Frontal cortex (tissue), 4 donors: Measurements from ENCODE around the gene DCAF15. TPM values are rescaled to one million over a fixed set of nuclear protein-coding genes. Genes with fewer than 3 reads are reported as not detected.

Experiments
- DNase-seq, 2 donors: peaks; one replicate each; pipeline ENCODE4 v3.0.0; 2012; ENCODE audit warnings: low spot score in 2 of 2
- FAIRE-seq: peaks from 2 replicates; lab custom pipeline; 2012; peaks lifted over from hg19 to GRCh38; lab: Jason Lieb, UNC
- total RNA-seq: library from RNA; depleted of rRNA; stranded (reverse); fragments of >200 nt; gene quantifications from one replicate; pipeline ENCODE4 v1.2.3, GENCODE V29; 2014
- donor health status: control.
- donor health status: control.
- donor health status: control.

Gene DCAF15
- total RNA-seq, 1 donor from 2014 or later = 13.0 TPM

DNA sequence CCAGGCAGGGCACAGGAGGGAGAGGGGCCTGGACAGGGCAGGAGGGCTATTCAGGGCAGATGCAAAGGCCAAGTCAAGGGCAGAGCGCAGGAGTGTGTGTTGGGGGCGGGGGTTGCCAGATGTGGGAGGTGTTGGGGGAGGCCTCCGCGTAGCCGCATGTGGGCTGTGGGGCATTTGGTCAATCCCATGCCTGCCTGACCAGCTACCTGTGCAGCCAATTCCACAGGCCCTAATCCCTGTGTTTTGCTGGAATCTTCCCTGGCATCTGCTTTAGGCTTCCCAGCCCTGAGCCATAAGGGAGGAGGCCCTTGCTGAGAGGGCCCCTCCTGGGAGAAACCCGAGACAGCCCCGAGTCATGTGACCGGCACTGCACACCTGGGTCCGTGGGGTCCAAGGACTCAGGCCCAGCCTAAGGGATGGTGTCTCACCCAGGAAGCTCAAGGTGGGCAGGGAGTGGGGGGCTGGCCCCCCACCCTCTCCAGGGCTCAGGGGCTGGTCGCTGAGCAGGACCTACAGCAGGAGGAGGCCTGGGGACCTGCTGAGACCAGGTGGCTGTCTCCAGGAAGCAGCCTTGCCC is 33.5 kb downstream of the DCAF15 start:
- FAIRE-seq (no peak), DNase-seq (no peak)

DNA sequence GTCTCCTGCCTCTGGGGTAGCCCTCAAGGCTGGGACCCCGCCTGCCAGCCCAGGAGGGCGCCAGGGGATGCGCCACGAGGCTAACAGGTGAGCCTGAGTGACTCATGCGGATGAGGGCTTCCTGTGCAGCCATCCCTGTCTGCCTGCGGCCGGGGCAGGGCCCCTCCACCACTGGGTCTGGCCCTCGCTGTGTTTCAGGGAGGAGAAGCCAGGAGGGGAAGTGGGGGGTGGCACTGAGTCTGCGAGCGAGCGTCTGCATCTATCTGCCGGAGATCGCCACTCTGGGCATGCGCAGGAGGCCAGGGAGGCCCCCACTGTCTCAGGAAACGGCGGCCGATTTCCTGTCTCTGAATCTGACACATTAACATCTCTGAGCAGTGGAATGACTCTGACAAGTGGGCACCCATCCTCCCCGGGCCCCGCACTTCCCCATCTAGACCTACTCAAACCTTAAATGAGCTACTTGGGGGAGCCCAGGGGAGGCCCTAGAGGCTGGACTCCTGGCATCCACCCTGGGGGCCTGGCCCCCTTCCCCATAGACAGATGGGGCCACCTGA is 34.1 kb downstream of the DCAF15 start:
- DNase-seq (peak; percentile 67 to 83), FAIRE-seq (no peak)

DNA sequence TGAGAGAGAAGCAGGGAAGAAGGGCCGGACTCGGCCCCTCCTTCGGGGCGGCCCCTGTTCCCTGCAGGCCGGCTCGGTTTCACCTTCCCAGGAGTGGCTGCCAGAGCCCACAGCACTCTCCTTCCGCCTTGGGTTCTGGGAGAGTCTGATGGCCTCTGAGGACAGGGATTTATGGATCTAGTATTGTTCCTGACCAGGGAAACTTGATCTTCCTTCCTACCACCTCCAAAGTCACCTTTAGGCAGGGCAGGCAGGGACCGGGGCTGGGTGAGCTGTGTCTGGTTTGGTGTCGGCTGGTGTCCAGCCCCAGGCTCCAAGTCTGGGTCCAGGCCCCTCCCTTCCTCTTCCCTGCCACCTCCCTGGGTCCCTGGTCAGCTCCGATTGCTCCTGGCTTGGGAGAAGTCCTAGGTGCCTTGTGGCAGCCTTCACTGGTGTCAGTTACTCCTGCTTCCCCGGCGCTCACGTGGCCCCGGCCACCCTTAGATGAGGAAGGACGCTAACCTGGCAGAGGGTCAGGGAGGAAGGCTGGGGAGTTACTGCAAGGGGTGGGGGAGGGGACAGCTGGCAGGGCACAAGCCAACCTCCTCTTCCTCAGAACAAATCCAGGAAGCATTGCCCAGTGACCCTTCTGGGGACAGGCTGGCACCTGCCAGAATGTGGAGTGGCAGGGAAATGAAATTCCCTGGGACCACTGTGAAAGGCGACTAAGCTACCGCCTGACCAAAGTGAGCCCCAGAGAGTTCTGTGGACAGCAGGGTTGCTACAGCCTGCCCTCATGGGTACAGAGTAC is 35.0 kb downstream of the DCAF15 start:
- DNase-seq = no peak
- FAIRE-seq = no peak

DNA sequence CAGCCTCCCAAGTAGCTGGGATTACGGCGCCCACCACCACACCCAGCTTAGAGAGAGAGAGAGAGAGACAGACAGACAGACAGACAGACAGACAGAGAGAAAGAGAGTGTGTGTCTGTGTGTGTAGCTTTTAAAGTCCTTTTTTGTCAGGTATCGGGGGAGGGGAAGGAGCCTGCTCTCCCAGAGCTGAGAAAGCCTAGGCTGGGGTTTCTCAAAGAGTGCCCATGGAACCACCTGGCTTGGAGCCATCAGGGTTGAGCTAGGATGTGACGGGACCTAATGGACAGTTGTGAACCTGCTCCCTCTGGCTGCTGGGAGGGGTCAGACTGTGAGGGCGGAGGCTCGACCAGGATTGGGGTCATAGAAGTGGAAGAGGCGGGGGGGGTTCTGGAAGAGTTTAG is 37.2 kb downstream of the DCAF15 start:
- FAIRE-seq = no peak
- DNase-seq = no peak

DNA sequence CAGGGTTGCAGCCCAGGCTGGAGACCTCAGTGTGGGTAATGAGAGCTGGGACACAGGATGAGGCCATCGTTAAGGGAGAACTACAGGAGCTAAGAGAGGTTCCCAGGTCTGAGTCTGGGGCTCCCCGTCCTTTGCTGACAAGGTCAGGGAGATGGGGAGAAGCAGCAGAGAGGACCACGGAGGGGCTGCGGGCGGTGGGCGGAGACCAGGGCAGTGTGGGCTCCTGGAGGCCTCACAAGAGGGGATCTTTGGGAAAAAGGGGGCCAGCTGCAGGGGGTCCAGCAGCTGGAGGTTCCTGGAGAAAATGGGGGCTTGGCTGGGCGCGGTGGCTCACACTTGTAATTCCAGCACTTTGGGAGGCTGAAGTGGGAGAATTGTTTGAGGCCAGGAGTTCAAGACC is 37.8 kb downstream of the DCAF15 start:
- no peak for DNase-seq
- FAIRE-seq = no peak

DNA sequence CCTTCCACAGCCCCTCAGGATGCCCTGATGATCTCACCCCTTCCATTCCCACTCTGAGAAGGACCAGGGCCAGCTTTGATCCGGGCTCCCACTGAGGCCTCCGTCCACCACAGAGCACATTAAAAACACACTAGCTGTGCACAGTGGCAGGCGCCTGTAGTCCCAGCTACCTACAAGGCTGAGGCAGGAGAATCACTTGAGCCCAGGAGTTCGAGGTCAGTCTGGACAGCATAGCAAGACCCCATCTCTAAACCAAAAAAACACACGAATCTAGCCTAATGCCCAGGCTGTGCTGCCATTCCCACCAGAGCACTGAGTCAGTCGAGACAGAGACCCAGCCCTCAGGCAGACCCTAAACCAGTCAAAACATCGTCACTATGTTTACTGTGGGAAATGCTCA is 39.7 kb downstream of the DCAF15 start:
- DNase-seq (no peak), FAIRE-seq (no peak)

DNA sequence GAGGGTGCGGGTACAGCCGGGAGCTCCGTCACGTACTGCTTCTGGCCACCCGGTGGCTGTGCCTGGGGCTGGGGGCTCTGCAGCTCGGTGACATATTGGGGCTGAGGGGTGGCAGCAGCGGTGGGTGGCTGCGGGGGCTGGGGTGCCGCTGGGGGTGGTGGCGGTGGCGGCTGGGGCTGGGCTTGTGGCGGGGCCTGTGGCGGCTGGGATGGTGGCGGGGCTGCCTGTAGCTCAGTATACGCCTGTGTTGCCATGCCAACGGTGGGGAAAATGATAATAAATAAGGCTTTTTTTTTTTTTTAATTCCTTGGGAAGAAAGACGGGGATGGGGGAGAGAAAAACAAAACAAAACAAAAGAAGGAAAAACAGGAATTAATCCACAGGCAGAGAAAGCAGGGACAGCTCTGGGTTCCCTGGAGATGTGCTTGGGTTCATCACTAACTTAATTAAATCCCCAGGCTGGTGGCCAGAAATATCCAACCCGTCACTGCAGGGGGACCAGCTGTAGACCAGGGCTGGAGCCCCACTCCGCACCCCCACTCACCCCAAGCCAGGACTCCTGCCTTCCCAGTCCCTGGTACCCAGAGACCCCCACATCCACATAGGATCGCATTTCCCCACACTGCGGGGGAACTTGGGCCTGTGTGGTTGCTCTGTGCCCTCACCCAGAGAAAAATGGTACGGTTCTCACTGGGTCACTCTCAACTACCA is 41.4 kb downstream of the DCAF15 start:
- FAIRE-seq (no peak), DNase-seq (peak in 1 of 2 donors; percentile 50)

DNA sequence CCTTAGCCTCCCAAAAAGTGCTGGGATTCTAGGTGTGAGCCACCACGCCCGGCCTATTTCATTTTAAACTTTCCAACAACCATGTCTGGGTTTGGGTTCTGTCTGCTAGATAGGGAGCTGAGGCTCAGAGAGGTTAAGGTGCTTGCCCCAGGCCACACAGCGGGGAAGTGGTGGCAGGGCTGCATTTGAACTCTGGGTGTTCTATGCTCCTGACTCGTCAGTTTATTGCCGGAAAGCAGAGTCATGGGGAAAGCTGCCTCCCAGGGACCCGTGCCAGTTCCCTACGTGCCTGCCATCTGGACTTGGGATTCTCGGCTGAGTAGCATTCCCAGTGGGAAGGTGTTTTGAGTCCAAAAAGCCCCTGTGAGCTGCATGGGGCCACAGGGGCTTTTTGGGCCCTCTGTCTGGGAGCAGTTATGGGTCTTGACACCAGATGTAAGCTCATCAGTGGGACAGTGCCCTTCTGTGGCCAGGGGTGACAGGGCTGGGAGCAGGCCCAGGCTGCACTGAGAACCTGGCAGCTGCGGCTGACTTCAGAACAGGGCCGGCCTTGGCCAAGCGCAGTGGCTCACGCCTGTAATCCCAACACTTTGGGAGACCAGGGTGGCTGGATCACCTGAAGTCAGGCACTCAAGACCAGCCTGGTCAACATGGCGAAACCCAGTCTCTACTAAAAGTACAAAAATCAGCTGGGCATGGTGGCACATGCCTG is 42.9 kb downstream of the DCAF15 start:
- DNase-seq (peak; percentile 44 to 53), FAIRE-seq (no peak)

DNA sequence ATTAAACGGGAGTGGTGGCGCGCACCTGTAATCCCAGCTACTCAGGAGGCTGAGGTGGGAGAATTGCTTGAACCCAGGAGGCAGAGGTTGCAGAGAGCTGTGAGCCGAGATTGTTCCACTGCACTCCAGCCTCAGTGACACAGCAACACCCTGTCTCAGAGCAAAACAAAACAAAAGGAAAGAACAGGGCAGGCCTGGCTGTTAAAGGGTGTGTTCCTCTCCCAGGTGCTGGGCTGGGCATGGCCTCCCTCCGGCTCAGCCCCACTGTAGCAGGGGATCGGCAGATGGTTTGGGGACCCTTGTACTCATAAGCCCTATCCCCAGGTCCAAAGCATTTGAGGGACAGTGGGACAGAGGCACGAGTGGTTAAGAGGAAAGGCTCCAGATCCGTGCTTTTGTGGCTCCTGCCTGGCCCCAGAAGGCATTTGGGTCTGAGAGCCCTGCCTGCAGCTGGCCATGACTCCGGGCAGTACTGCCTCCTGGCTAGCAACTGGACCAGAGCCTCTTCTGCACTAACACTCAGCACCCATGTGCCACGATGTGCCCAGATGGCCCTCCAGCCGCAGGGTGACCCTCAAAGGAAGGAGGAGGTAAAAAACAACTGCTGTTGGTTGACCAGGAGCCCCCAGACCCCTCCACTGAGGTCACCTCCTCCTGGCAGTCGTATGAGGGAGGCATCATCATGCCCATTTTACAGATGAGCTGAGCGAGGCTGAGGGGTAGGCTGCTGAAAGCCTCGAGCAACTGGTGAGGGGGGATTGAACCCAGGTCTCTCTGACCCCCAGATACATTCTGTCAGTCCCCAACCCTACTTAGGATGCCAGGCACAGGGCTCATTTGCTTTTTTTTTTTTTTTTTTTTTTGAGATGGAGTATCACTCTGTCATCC is 43.8 kb downstream of the DCAF15 start:
- DNase-seq = no peak
- no peak for FAIRE-seq

DNA sequence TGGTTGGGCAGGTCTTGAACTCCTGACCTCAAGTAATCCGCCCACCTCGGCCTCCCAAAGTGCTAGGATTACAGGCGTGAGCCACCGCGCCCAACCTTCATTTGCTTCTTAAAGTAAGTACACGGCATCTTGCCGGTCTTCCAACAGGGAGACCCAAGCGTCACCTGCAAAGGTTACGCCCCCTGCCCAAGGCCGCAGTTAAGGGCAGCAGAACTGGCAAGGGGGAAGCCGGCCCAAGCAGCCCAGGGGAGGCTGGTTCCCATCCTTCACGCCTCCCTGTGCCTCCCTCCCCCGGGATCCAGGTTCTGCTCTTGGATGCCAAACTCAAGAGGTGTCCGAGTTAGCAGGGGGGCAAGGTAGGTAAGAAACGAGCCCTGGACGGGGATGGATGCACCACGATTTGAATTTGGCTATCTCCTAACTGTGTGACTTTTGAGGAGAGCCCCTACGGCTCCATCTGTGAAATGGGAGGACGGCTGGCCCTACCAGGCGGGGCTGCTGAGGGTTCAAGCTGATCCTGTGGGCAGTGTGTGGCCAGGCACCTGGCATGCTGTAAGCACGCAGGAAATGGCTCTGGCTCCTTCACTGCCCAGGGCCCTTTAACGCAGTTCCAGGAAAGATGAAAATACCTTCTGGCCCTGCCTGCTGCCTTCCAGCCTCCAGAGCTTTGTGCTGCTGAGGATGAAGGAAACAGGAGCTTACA is 44.8 kb downstream of the DCAF15 start:
- no peak for FAIRE-seq
- DNase-seq = no peak

DNA sequence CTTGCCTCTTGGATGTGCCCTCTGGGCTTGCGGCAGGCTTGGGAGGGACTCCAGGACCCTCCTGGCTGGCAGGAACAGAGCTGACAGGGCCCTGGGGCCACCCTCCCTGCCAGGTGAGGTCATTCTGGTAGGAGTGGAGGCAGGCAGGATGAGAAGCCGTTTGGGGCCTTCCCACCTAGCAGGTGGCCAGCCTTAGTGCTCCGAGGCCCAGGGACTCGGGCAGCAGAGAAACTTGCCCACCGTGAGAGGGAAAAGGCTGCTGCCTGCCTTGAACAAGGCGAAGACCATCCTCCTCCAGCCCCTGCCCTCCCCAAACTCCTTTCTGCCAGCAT is 45.3 kb downstream of the DCAF15 start:
- FAIRE-seq (no peak), DNase-seq (no peak)

DNA sequence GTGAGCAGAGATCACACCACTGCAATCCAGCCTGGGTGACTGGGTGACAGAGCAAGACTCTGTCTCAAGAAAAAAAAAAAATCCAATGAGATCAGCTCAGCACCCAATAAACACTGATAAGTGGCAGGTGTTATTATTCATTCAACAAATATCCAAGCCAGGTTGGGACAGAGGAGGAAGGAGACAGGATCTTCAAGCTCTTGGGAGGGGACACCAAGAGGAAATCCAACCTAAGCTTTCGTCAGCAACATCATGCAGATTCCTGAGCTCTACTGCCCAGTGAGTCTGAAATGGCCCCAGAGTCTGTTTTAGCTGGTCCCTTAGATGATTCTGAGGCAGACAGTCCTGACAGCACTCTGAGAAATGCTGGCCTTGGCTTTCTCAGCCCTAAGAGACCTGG is 46.1 kb downstream of the DCAF15 start:
- DNase-seq (no peak), FAIRE-seq (no peak)

DNA sequence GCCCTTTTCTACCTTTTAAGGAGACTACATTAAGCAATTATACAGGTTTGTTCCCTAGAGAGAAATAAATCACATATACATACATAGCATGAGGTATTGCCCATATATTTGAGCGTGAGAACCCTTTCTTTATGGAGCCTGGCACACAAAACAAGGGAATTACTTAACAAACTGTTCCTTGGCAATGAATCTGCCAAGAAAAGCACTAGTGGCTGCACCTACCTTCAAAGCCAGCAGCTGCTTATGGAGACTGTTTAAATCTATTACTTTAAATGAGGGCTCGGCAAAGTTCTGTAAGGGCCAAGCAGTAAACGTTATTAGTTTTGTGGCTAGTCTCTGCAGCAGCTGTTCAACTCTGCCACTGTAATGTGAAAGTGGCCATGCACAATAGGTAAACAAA is 46.8 kb downstream of the DCAF15 start:
- DNase-seq (no peak), FAIRE-seq (no peak)

DNA sequence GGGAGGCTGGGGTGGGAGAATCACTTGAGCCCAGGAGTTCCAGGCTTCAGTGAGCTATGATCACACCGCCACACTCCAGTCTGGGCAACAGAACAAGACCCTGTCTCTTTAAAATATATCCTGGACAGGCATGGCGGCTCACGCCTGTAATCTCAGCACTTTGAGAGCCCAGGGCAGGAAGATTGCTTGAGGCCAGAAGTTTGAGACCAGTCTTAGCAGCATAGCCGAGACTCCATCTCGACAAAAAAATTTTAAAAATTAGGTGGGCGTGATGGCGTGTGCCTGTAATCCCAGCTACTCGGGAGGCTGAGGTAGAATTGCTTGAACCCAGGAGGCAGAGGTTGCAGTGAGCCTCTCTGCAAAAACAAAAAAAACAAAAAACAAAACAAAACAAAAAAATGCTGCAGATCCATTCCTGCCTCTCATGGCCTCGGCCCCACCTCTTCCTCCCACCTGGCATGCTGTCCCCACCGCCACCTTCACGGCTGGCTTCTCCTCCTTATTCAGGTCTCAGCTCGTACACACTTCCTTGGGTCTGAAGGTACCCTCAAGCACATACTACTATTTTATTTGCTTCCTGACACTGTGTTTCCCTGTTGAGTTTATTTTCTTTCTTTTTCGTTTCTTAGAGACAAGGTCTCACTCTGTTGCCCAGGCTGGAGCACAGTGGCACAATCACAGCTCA is 48.5 kb downstream of the DCAF15 start:
- no peak for FAIRE-seq
- DNase-seq = no peak

DNA sequence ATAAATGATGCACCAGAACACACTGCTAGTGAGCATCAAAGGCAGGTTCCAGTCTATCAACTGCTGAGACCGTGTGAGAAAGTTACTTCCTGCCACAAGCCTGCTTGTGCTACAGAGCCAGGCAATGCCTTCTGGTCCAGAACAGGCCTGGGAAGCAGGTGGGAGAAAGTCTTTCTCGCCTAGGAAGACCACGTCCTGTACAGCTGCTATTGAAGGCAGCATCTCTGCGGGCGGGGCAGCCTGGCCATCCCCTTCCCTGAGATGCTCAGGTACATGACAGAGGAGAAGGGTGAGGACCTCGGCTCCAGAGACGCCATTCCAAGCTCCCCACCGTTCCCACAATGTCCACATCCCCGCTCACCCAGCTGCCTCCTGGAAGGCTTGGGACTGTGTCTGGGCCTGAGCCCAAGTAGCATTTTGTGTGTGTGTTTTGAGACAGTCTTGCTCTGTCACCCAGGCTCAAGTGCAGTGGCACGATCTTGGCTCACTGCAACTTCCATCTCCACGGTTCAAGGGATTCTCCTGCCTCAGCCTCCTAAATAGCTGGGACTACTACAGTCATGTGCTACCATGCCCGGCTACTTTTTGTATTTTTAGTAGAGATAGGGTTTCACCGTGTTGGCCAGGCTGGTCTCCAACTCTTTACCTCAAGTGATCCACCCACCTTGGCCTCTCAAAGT is 50.4 kb downstream of the DCAF15 start:
- no peak for DNase-seq
- FAIRE-seq = no peak

DNA sequence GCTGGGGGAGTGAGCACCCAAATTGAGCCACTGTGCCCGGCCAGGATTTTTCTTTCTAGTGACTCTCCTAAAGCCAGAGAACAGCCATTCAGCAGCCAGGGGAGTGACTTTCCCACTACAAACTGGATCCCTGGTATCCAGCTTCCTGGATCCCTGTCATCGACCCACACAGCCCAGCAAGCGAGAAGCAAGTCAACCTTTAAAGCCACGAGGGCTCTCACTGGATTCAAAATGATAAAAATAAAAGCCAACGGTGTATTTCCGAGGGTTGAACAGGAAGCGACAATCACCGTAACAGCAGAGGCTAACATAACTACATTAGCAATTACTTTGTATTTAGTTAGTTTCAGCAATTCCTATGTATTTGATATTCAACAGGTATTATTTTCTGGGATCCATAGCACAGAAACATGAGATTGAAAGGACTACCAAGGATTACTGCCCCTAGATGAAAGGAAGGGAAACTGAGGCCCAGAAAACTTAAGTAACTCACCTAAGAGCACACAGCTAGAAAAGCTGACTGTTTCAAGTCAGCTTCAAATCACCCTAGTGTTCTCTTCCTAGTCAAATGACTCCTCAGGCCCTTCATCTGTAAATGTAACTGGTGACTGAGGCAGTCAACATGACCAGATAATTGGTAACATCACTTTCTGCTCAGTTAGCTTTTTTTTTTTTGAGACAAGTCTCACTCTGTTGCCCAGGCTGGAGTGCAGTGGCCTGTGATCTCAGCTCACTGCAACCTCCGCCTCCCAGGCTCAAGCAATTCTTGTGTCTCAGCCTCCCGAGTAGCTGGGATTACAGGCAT is 51.1 kb downstream of the DCAF15 start:
- no peak for FAIRE-seq

More for the DNA sequence above, 51.1 kb downstream of the DCAF15 start:
- DNase-seq = no peak
